A549 (cell line): ENCODE data around the gene COBLL1.

Experiments used
- EP300 ChIP-seq, 2 experiments: fragments of >200 bp; sonication (Bioruptor Twin); formaldehyde crosslinking; IDR thresholded peaks; 2 replicates in 1 of 2; 3 replicates in 1 of 2; pipeline ENCODE4 v1.6.1; 2016 to 2017
- FOSL2 ChIP-seq, 2 experiments: fragments of 450-650 bp in 1 of 2; fragments of >200 bp in 1 of 2; sonication (Bioruptor Twin) in 1 of 2; formaldehyde crosslinking; IDR thresholded peaks; 2 replicates each; pipeline versions ENCODE4 v1.5.0 to v1.6.1; 2016 to 2020; ENCODE audit warnings: mild to moderate bottlenecking in 1 of 2, moderate library complexity in 1 of 2
- GATA3 ChIP-seq: IDR thresholded peaks from 2 replicates; pipeline ENCODE4 v1.6.1; 2012; ENCODE audit warnings: borderline replicate concordance
- RAD21 ChIP-seq, 2 experiments: fragments of >200 bp in 1 of 2; sonication (Bioruptor Twin) in 1 of 2; formaldehyde crosslinking in 1 of 2; IDR thresholded peaks in 1 of 2; conservative IDR thresholded peaks in 1 of 2; 2 replicates in 1 of 2; 3 replicates in 1 of 2; pipeline ENCODE4 v1.6.1; 2012 to 2018; ENCODE audit warnings: inconsistent platforms in 1 of 2
- RCOR1 ChIP-seq: fragments of 150-350 bp; IDR thresholded peaks from 2 replicates; pipeline ENCODE4 v1.6.1; 2014; ENCODE audit warnings: antibody characterized with exemption, low read length, low read depth
- RFX5 ChIP-seq: fragments of 450-650 bp; IDR thresholded peaks from 2 replicates; pipeline ENCODE4 v1.7.1; 2014; ENCODE audit warnings: antibody characterized with exemption, mild to moderate bottlenecking, moderate library complexity
- TF ChIP-seq, protein P1 (sequence below): fragments of 450-650 bp; IDR thresholded peaks from 2 replicates; pipeline ENCODE4 v1.6.1; 2014; ENCODE audit warnings: antibody characterized with exemption
- TF ChIP-seq, protein P2 (sequence below): fragments of >200 bp; sonication (Bioruptor Twin); formaldehyde crosslinking; IDR thresholded peaks from 3 replicates; pipeline ENCODE4 v1.5.1; 2016

DNA sequence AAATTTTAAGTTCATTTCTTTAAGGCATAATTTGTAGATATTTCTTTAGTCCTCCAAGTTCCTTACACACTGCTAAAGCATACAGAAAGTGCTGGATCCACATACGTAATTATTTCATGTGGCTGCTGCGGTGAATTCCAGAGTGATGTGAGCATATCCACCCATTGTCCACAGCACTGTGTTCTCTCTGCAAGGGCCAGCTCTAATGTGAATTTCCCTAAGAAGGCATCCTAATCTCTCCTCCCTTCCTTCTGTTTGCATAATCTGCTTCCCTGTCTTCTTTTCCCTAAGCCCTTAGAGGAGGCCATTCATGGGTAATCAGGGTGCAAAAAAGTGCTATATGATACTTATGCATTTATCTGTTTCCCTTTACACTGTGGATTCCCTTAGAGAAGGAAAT lies 57.2 kb downstream of the COBLL1 start:
- TF ChIP-seq, protein P1, sequence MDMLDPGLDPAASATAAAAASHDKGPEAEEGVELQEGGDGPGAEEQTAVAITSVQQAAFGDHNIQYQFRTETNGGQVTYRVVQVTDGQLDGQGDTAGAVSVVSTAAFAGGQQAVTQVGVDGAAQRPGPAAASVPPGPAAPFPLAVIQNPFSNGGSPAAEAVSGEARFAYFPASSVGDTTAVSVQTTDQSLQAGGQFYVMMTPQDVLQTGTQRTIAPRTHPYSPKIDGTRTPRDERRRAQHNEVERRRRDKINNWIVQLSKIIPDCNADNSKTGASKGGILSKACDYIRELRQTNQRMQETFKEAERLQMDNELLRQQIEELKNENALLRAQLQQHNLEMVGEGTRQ, result no peak
- TF ChIP-seq RFX5, result no peak
- TF ChIP-seq, protein P2, sequence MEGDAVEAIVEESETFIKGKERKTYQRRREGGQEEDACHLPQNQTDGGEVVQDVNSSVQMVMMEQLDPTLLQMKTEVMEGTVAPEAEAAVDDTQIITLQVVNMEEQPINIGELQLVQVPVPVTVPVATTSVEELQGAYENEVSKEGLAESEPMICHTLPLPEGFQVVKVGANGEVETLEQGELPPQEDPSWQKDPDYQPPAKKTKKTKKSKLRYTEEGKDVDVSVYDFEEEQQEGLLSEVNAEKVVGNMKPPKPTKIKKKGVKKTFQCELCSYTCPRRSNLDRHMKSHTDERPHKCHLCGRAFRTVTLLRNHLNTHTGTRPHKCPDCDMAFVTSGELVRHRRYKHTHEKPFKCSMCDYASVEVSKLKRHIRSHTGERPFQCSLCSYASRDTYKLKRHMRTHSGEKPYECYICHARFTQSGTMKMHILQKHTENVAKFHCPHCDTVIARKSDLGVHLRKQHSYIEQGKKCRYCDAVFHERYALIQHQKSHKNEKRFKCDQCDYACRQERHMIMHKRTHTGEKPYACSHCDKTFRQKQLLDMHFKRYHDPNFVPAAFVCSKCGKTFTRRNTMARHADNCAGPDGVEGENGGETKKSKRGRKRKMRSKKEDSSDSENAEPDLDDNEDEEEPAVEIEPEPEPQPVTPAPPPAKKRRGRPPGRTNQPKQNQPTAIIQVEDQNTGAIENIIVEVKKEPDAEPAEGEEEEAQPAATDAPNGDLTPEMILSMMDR, result no peak
- TF ChIP-seq RAD21 (conservative IDR thresholded peaks at IDR 0.05 in 1 of 2, IDR thresholded peaks at IDR 0.05 in 1 of 2), result no peak
- no peak for TF ChIP-seq RCOR1
- no peak for TF ChIP-seq GATA3
- no peak for TF ChIP-seq EP300 (IDR thresholded peaks at IDR 0.05)
- TF ChIP-seq FOSL2 (IDR thresholded peaks at IDR 0.05), result no peak
- TF ChIP-seq FOSL2 (CRISPR knock-in tag; IDR thresholded peaks at IDR 0.05), result no peak
